PC-3 (cell line): ENCODE results near the gene KRT81. TPM values are rescaled to one million over a fixed set of nuclear protein-coding genes. Genes with fewer than 3 reads are reported as not detected.
"Not testable (repeated sequence)": the region's sequence is repeated elsewhere in the genome, so short reads cannot be mapped to it uniquely, and the experiment has no call there.

Source experiments
- ATAC-seq: fragments of 200-7000 bp; cut with Tn5 transposase; 2 replicates; pipeline ENCODE4 v1.9.1; 2020; ENCODE audit warnings: mild to moderate bottlenecking, moderate library complexity
- BruUV-seq: library from RNA; stranded (reverse); fragments of 400-500 nt; replicated peaks from 2 replicates; lab custom pipeline; 2021; lab: Mats Ljungman, UMichigan
- CTCF ChIA-PET: fragments of 300-600 bp; sonication (Branson Sonifier 250); formaldehyde crosslinking; loops from one replicate; lab custom pipeline; 2022; ENCODE audit warnings: antibody characterized with exemption; lab: Charles Lee
- POLR2A ChIA-PET: fragments of 300-600 bp; sonication (Branson Sonifier 250); formaldehyde crosslinking; loops from one replicate; lab custom pipeline; 2022; ENCODE audit warnings: antibody characterized with exemption; ENCODE audit not compliant: unreplicated experiment; lab: Charles Lee
- DNase-seq: peaks from one replicate; pipeline ENCODE4 v3.0.0-alpha.2; 2015
- H2AFZ ChIP-seq: fragments of 300-600 bp; sonication (generic); 2 replicates; pipeline ENCODE4 v1.6.0; 2016; ENCODE audit warnings: antibody characterized with exemption, low read length
- H3F3A ChIP-seq: fragments of 300-600 bp; sonication (generic); one replicate; pipeline ENCODE4 v1.6.0; 2017; ENCODE audit warnings: antibody characterized with exemption, low read length, control low read depth, mild to moderate bottlenecking; ENCODE audit not compliant: unreplicated experiment
- H3K27ac ChIP-seq: fragments of 300-600 bp; sonication (generic); 2 replicates; pipeline ENCODE4 v1.5.1; 2016; ENCODE audit warnings: mild to moderate bottlenecking, low read length
- H3K27me3 ChIP-seq: fragments of 300-600 bp; sonication (generic); 2 replicates; pipeline ENCODE4 v1.6.1; 2016; ENCODE audit warnings: low read length, mixed read lengths
- H3K36me3 ChIP-seq: fragments of 300-600 bp; sonication (generic); 2 replicates; pipeline ENCODE4 v1.6.1; 2016; ENCODE audit warnings: low read depth, mixed run types, low read length, mixed read lengths
- H3K4me1 ChIP-seq: fragments of 300-600 bp; sonication (generic); 2 replicates; pipeline ENCODE4 v1.5.1; 2016; ENCODE audit warnings: low read length; ENCODE audit not compliant: insufficient read depth
- H3K4me2 ChIP-seq: fragments of 300-600 bp; sonication (generic); 2 replicates; pipeline ENCODE4 v1.6.0; 2016; ENCODE audit warnings: low read length
- H3K4me3 ChIP-seq: fragments of 300-600 bp; sonication (generic); 2 replicates; pipeline ENCODE4 v1.5.1; 2016; ENCODE audit warnings: mild to moderate bottlenecking, low read length, mixed read lengths
- H3K79me2 ChIP-seq: fragments of 300-600 bp; sonication (generic); 2 replicates; pipeline ENCODE4 v1.6.1; 2017; ENCODE audit warnings: low read length, mixed read lengths
- H3K9ac ChIP-seq: fragments of 300-600 bp; sonication (generic); 2 replicates; pipeline ENCODE4 v1.6.0; 2016; ENCODE audit warnings: mild to moderate bottlenecking, low read length
- H3K9me2 ChIP-seq: fragments of 300-600 bp; sonication (generic); replicated peaks from 2 replicates; pipeline ENCODE4 v1.6.1; 2016; ENCODE audit warnings: mixed run types, low read length, mixed read lengths
- H3K9me3 ChIP-seq: fragments of 300-600 bp; sonication (generic); 2 replicates; pipeline ENCODE4 v1.6.1; 2016; ENCODE audit warnings: low read length, mixed read lengths
- H4K20me1 ChIP-seq: fragments of 300-600 bp; sonication (generic); 2 replicates; pipeline ENCODE4 v1.6.1; 2016; ENCODE audit warnings: low read length, mixed read lengths
- CTCF ChIP-seq: fragments of 300-600 bp; sonication (generic); conservative IDR thresholded peaks from 2 replicates; pipeline ENCODE4 v1.5.1; 2017; ENCODE audit warnings: antibody characterized with exemption, low read depth, mild to moderate bottlenecking, low read length
- EZH2 ChIP-seq: fragments of 300-600 bp; sonication (generic); IDR thresholded peaks from one replicate; pipeline ENCODE4 v1.6.1; 2017; ENCODE audit warnings: antibody characterized with exemption, mild to moderate bottlenecking, low read length; ENCODE audit not compliant: unreplicated experiment
- EZH2phosphoT487 ChIP-seq: fragments of 300-600 bp; sonication (generic); IDR thresholded peaks from 2 replicates; pipeline ENCODE4 v1.6.1; 2018; ENCODE audit warnings: mild to moderate bottlenecking, antibody characterized with exemption, low read length, borderline replicate concordance
- intact Hi-C: fragments of 100-400 bp; cut with micrococcal nuclease; formaldehyde crosslinking; loops from 2 replicates; pipeline ENCODE4 v1.9.0; 2023
- total RNA-seq: library from RNA; depleted of rRNA; stranded (reverse); fragments of >200 nt; gene quantifications from 2 replicates; pipeline ENCODE4 v1.2.3, GENCODE V29; 2014

KRT81 gene
- total RNA-seq, 1 experiment from 2014 or later, result 1,688 TPM

GRCh38 chr12:52241205-52241842 is 50.0 kb downstream of the KRT81 start:
- peak overlapping the region; percentile 22 for H3K4me2 ChIP-seq
- H3K4me1 ChIP-seq, result peaks cover 92% of the 10 kb centered on the region
- ATAC-seq (no peak), DNase-seq (peak; percentile 32)
- peaks cover 23% of the 10 kb centered on the region for H3K79me2 ChIP-seq
- H4K20me1 ChIP-seq, result peaks cover 12% of the 10 kb centered on the region
- POLR2A ChIA-PET, result interaction anchor here (0.6 kb wide), 3 partner anchors 19 to 55 kb away, joined by 3 to 8 read pairs (median 3); no protein-coding TSS in a partner anchor
- intact Hi-C loops, result no loop called here
- no peak overlapping the region for H3K9ac ChIP-seq
- H2AFZ ChIP-seq, result no peak overlapping the region
- peak overlapping the region; percentile 46 for H3K27ac ChIP-seq
- no peaks in the 10 kb centered on the region for H3K27me3 ChIP-seq
- peaks cover 34% of the 10 kb centered on the region for H3F3A ChIP-seq
- CTCF ChIA-PET, result no interaction called here
- peaks cover 70% of the 10 kb centered on the region for H3K36me3 ChIP-seq
- no TSS peak for BruUV-seq
- no peaks in the 10 kb centered on the region for H3K9me2 ChIP-seq
- no peak overlapping the region for H3K4me3 ChIP-seq
- TF ChIP-seq EZH2phosphoT487, result no peak
- no peak for TF ChIP-seq CTCF
- TF ChIP-seq EZH2, result no peak
- H3K9me3 ChIP-seq, result no peaks in the 10 kb centered on the region

GRCh38 chr12:52240247-52240646 is 51.1 kb downstream of the KRT81 start:
- peak overlapping the region; percentile 91 for H3K27ac ChIP-seq
- H3K9ac ChIP-seq, H3K4me2 ChIP-seq, BruUV-seq, H2AFZ ChIP-seq, intact Hi-C loops, CTCF ChIA-PET, DNase-seq, H3K9me3 ChIP-seq, H3K9me2 ChIP-seq, POLR2A ChIA-PET, H3K4me3 ChIP-seq, H3K27me3 ChIP-seq, ATAC-seq: not testable (repeated sequence)
- peaks cover 18% of the 10 kb centered on the region for H4K20me1 ChIP-seq
- H3K4me1 ChIP-seq, result peaks cover 91% of the 10 kb centered on the region
- H3K36me3 ChIP-seq, result peaks cover 67% of the 10 kb centered on the region
- H3F3A ChIP-seq, result peaks cover 26% of the 10 kb centered on the region
- H3K79me2 ChIP-seq, result peaks cover 32% of the 10 kb centered on the region

GRCh38 chr12:52239767-52240166 is 51.6 kb downstream of the KRT81 start:
- Histone ChIP-seq H2AFZ (no peak overlapping the region), H3K27ac (peak overlapping the region; percentile 91), H3K9me3 (no peaks in the 10 kb centered on the region), H3K9me2 (no peaks in the 10 kb centered on the region), H4K20me1 (peaks cover 23% of the 10 kb centered on the region), H3K27me3 (no peaks in the 10 kb centered on the region), H3K4me2 (no peak overlapping the region), H3K79me2 (peaks cover 37% of the 10 kb centered on the region), H3F3A (peaks cover 30% of the 10 kb centered on the region), H3K4me3 (no peak overlapping the region), H3K9ac (no peak overlapping the region), H3K4me1 (peaks cover 91% of the 10 kb centered on the region), H3K36me3 (peaks cover 71% of the 10 kb centered on the region)
- no TSS peak for BruUV-seq
- POLR2A ChIA-PET, result interaction anchor here (0.6 kb wide), 1 partner anchor 95 kb away, joined by 3 read pairs; no protein-coding TSS in a partner anchor
- peak; percentile 2 for DNase-seq
- TF ChIP-seq CTCF (no peak), EZH2 (no peak), EZH2phosphoT487 (no peak)
- CTCF ChIA-PET, result no interaction called here
- ATAC-seq, result no peak
- intact Hi-C loops, result no loop called here
